ENCODE measurements around the gene YPEL4. TPM values are rescaled to one million over a fixed set of nuclear protein-coding genes. Genes with fewer than 3 reads are reported as not detected.
"Not testable (repeated sequence)": the region's sequence is repeated elsewhere in the genome, so short reads cannot be mapped to it uniquely, and the experiment has no call there.

Gene YPEL4
- 10 to 100 TPM in 3 of 5 donors, 1 to 10 TPM in 2; 1.8 to 13.5 (median 11.1) TPM for total RNA-seq
- 1.6 TPM for total RNA-seq (2013)
- 0 to 38.7 (median 12.7) reads per million in 29 experiments for total RNA-seq

- peaks cover 28 to 42% of the 10 kb centered on the region in 2 donors for H3K27me3 Mint-ChIP-seq
- DNase-seq (peak in 34 of 35 experiments; percentile 57 to 88 (median 70)), ATAC-seq (replicated peaks in 1 of 4) (peak; percentile 85 to 93 (median 92))
- Histone ChIP-seq H3K27ac (ENCODE audit: low read length) (peak within 1 kb of the TSS; percentile 28), H3K4me3 (ENCODE audit: control insufficient read depth in 1 of 2, extremely low read depth in 1 of 2, low read length in 1 of 2) (peak within 1 kb of the TSS; percentile 39 to 80), H3K36me3 (ENCODE audit: control insufficient read depth in 2 of 2, extremely low read depth in 1 of 2, insufficient read depth in 1 of 2, low read length in 1 of 2) (no peaks in the 10 kb centered on the region), H3K4me1 (ENCODE audit: control insufficient read depth in 1 of 2, extremely low read depth in 1 of 2, insufficient read depth in 2 of 2, low read length in 2 of 2) (peaks cover 28 to 43% of the 10 kb centered on the region in 2 experiments), H3K9me3 (no peaks in the 10 kb centered on the region), H3K27me3 (replicated peaks in 1 of 2; ENCODE audit: control insufficient read depth in 2 of 2, extremely low read depth in 1 of 2, insufficient read depth in 2 of 2, low read length in 1 of 2) (peaks cover 9 to 48% of the 10 kb centered on the region in 2 experiments)
- 41% methylated on average over 9 of the region's 15 CpGs for WGBS (ENCODE audit: insufficient coverage)
- H3K4me1 Mint-ChIP-seq = peaks cover 47 to 64% (median 51%) of the 10 kb centered on the region in 3 donors
- ChIA-PET CTCF (interaction anchor here in 1 of 2 donors (1.2 kb wide), 1 partner anchor 8 kb away, joined by 4 read pairs; the partner anchor contains the start of gene CLP1), POLR2A (no interaction called here)
- H3K4me3 Mint-ChIP-seq = peak within 1 kb of the TSS; percentile 83 to 89 (median 87)
- H3K27ac Mint-ChIP-seq = peak within 1 kb of the TSS; percentile 87 to 90
- no peaks in the 10 kb centered on the region for H3K36me3 Mint-ChIP-seq
- no peaks in the 10 kb centered on the region for H3K9me3 Mint-ChIP-seq
These were observed at the start of gene YPEL4 for GRCh38 chr11:57649826-57650738. Gene YPEL4 (minus strand): TSS chr11:57649912. CDS start chr11:57647107, 2,805 bp downstream.

GRCh38 chr11:57698843-57699365, 49.2 kb upstream of the YPEL4 start:
- POLR2A ChIA-PET = interaction anchor here in 1 of 2 donors (0.6 kb wide), 1 partner anchor 25 kb away, joined by 6 read pairs; no protein-coding TSS in a partner anchor
- H3K27me3 Mint-ChIP-seq = no peaks in the 10 kb centered on the region
- H3K4me3 Mint-ChIP-seq = no peak overlapping the region
- no peak overlapping the region for H3K4me3 ChIP-seq (ENCODE audit: control insufficient read depth in 1 of 2, extremely low read depth in 1 of 2, low read length in 1 of 2)
- no peak for DNase-seq
- H3K4me1 Mint-ChIP-seq = peaks cover 0 to 8% (median 0%) of the 10 kb centered on the region in 3 donors
- H3K36me3 Mint-ChIP-seq = peaks cover 30% of the 10 kb centered on the region
- no peaks in the 10 kb centered on the region for H3K27me3 ChIP-seq (replicated peaks in 1 of 2; ENCODE audit: control insufficient read depth in 2 of 2, extremely low read depth in 1 of 2, insufficient read depth in 2 of 2, low read length in 1 of 2)
- no peaks in the 10 kb centered on the region for H3K4me1 ChIP-seq (ENCODE audit: control insufficient read depth in 1 of 2, extremely low read depth in 1 of 2, insufficient read depth in 2 of 2, low read length in 2 of 2)
- 97% methylated on average over 16 of the region's 18 CpGs for WGBS (ENCODE audit: insufficient coverage)
- peak in 2 of 4 experiments; percentile 9 to 31 for ATAC-seq (replicated peaks in 1 of 4)
- no peak overlapping the region for H3K27ac Mint-ChIP-seq
- H3K27ac ChIP-seq (ENCODE audit: low read length) = no peak overlapping the region
- H3K9me3 ChIP-seq = no peaks in the 10 kb centered on the region
- CTCF ChIA-PET = no interaction called here
- H3K36me3 ChIP-seq (ENCODE audit: control insufficient read depth in 2 of 2, extremely low read depth in 1 of 2, insufficient read depth in 1 of 2, low read length in 1 of 2) = peaks cover 19 to 80% of the 10 kb centered on the region in 2 donors
- no peaks in the 10 kb centered on the region for H3K9me3 Mint-ChIP-seq

GRCh38 chr11:57690474-57690873, 40.8 kb upstream of the YPEL4 start:
- POLR2A ChIA-PET; CTCF ChIA-PET; H3K27ac ChIP-seq (ENCODE audit: low read length); H3K27me3 Mint-ChIP-seq; H3K9me3 Mint-ChIP-seq; H3K9me3 ChIP-seq; H3K4me3 ChIP-seq (ENCODE audit: control insufficient read depth in 1 of 2, extremely low read depth in 1 of 2, low read length in 1 of 2); H3K4me3 Mint-ChIP-seq; ATAC-seq (replicated peaks in 1 of 4); H3K27me3 ChIP-seq (replicated peaks in 1 of 2; ENCODE audit: control insufficient read depth in 2 of 2, extremely low read depth in 1 of 2, insufficient read depth in 2 of 2, low read length in 1 of 2); H3K4me1 ChIP-seq (ENCODE audit: control insufficient read depth in 1 of 2, extremely low read depth in 1 of 2, insufficient read depth in 2 of 2, low read length in 2 of 2); DNase-seq: not testable (repeated sequence)
- Mint-ChIP-seq H3K4me1 (peaks cover 0 to 11% (median 2%) of the 10 kb centered on the region in 3 donors), H3K27ac (peak overlapping the region in 1 of 2 donors; percentile 24), H3K36me3 (peaks cover 50% of the 10 kb centered on the region)
- peaks cover 8 to 87% of the 10 kb centered on the region in 2 donors for H3K36me3 ChIP-seq (ENCODE audit: control insufficient read depth in 2 of 2, extremely low read depth in 1 of 2, insufficient read depth in 1 of 2, low read length in 1 of 2)
- 100% methylated on average over 2 of the region's 5 CpGs for WGBS (ENCODE audit: insufficient coverage)

GRCh38 chr11:57681168-57681567, 31.5 kb upstream of the YPEL4 start:
- Histone ChIP-seq H3K36me3 (ENCODE audit: control insufficient read depth in 2 of 2, extremely low read depth in 1 of 2, insufficient read depth in 1 of 2, low read length in 1 of 2) (peaks cover 18 to 65% of the 10 kb centered on the region in 2 donors), H3K9me3 (no peaks in the 10 kb centered on the region), H3K4me3 (ENCODE audit: control insufficient read depth in 1 of 2, extremely low read depth in 1 of 2, low read length in 1 of 2) (no peak overlapping the region), H3K4me1 (ENCODE audit: control insufficient read depth in 1 of 2, extremely low read depth in 1 of 2, insufficient read depth in 2 of 2, low read length in 2 of 2) (peaks cover 0 to 18% of the 10 kb centered on the region in 2 experiments), H3K27me3 (replicated peaks in 1 of 2; ENCODE audit: control insufficient read depth in 2 of 2, extremely low read depth in 1 of 2, insufficient read depth in 2 of 2, low read length in 1 of 2) (no peaks in the 10 kb centered on the region), H3K27ac (ENCODE audit: low read length) (no peak overlapping the region)
- H3K27ac Mint-ChIP-seq = peak overlapping the region in 1 of 2 donors; percentile 47
- ChIA-PET POLR2A (no interaction called here), CTCF (no interaction called here)
- DNase-seq = no peak
- no peaks in the 10 kb centered on the region for H3K9me3 Mint-ChIP-seq
- peaks cover 48% of the 10 kb centered on the region for H3K36me3 Mint-ChIP-seq
- ATAC-seq (replicated peaks in 1 of 4) = no peak
- H3K4me1 Mint-ChIP-seq = peaks cover 50 to 55% (median 51%) of the 10 kb centered on the region in 3 donors
- no peak overlapping the region for H3K4me3 Mint-ChIP-seq
- H3K27me3 Mint-ChIP-seq = no peaks in the 10 kb centered on the region
- WGBS (ENCODE audit: insufficient coverage) = no CpG with 5 or more reads among the region's 1 CpG

GRCh38 chr11:57680552-57680874, 30.8 kb upstream of the YPEL4 start:
- H3K27me3 Mint-ChIP-seq = no peaks in the 10 kb centered on the region
- peaks cover 48% of the 10 kb centered on the region for H3K36me3 Mint-ChIP-seq
- Histone ChIP-seq H3K27ac (ENCODE audit: low read length) (no peak overlapping the region), H3K36me3 (ENCODE audit: control insufficient read depth in 2 of 2, extremely low read depth in 1 of 2, insufficient read depth in 1 of 2, low read length in 1 of 2) (peaks cover 18 to 67% of the 10 kb centered on the region in 2 donors), H3K4me1 (ENCODE audit: control insufficient read depth in 1 of 2, extremely low read depth in 1 of 2, insufficient read depth in 2 of 2, low read length in 2 of 2) (peaks cover 0 to 18% of the 10 kb centered on the region in 2 experiments), H3K27me3 (replicated peaks in 1 of 2; ENCODE audit: control insufficient read depth in 2 of 2, extremely low read depth in 1 of 2, insufficient read depth in 2 of 2, low read length in 1 of 2) (no peaks in the 10 kb centered on the region), H3K4me3 (ENCODE audit: control insufficient read depth in 1 of 2, extremely low read depth in 1 of 2, low read length in 1 of 2) (no peak overlapping the region), H3K9me3 (no peaks in the 10 kb centered on the region)
- DNase-seq (no peak), ATAC-seq (replicated peaks in 1 of 4) (no peak)
- H3K27ac Mint-ChIP-seq = peak overlapping the region; percentile 55 to 61
- ChIA-PET CTCF (no interaction called here), POLR2A (interaction anchor here in 1 of 2 donors (0.6 kb wide), 1 partner anchor 142 kb away, joined by 3 read pairs; no protein-coding TSS in a partner anchor)
- no CpG with 5 or more reads among the region's 2 CpGs for WGBS (ENCODE audit: insufficient coverage)
- H3K9me3 Mint-ChIP-seq = no peaks in the 10 kb centered on the region
- peaks cover 56 to 62% (median 57%) of the 10 kb centered on the region in 3 donors for H3K4me1 Mint-ChIP-seq
- H3K4me3 Mint-ChIP-seq = no peak overlapping the region

GRCh38 chr11:57679396-57679795, 29.7 kb upstream of the YPEL4 start:
- DNase-seq (no peak), ATAC-seq (replicated peaks in 1 of 4) (no peak)
- peaks cover 47% of the 10 kb centered on the region for H3K36me3 Mint-ChIP-seq
- Histone ChIP-seq H3K27ac (ENCODE audit: low read length) (no peak overlapping the region), H3K27me3 (replicated peaks in 1 of 2; ENCODE audit: control insufficient read depth in 2 of 2, extremely low read depth in 1 of 2, insufficient read depth in 2 of 2, low read length in 1 of 2) (no peaks in the 10 kb centered on the region), H3K4me1 (ENCODE audit: control insufficient read depth in 1 of 2, extremely low read depth in 1 of 2, insufficient read depth in 2 of 2, low read length in 2 of 2) (peaks cover 7 to 18% of the 10 kb centered on the region in 2 experiments), H3K9me3 (no peaks in the 10 kb centered on the region), H3K36me3 (ENCODE audit: control insufficient read depth in 2 of 2, extremely low read depth in 1 of 2, insufficient read depth in 1 of 2, low read length in 1 of 2) (peaks cover 12 to 66% of the 10 kb centered on the region in 2 donors), H3K4me3 (ENCODE audit: control insufficient read depth in 1 of 2, extremely low read depth in 1 of 2, low read length in 1 of 2) (no peak overlapping the region)
- H3K27me3 Mint-ChIP-seq = no peaks in the 10 kb centered on the region
- POLR2A ChIA-PET = no interaction called here
- no peak overlapping the region for H3K4me3 Mint-ChIP-seq
- no peak overlapping the region for H3K27ac Mint-ChIP-seq
- H3K9me3 Mint-ChIP-seq = no peaks in the 10 kb centered on the region
- 100% methylated on average over 3 of the region's 4 CpGs for WGBS (ENCODE audit: insufficient coverage)
- H3K4me1 Mint-ChIP-seq = peaks cover 67 to 73% (median 68%) of the 10 kb centered on the region in 3 donors
- CTCF ChIA-PET = no interaction called here
